Stromal cell of bone marrow (primary cell): ENCODE data around the gene PPM1B.
"Not testable (repeated sequence)": the region's sequence is repeated elsewhere in the genome, so short reads cannot be mapped to it uniquely, and the experiment has no call there.

ENCODE experiments used
- DNase-seq: peaks from one replicate; pipeline ENCODE4 v3.0.0-alpha.2; 2012; ENCODE audit warnings: low read depth

PPM1B gene

DNA sequence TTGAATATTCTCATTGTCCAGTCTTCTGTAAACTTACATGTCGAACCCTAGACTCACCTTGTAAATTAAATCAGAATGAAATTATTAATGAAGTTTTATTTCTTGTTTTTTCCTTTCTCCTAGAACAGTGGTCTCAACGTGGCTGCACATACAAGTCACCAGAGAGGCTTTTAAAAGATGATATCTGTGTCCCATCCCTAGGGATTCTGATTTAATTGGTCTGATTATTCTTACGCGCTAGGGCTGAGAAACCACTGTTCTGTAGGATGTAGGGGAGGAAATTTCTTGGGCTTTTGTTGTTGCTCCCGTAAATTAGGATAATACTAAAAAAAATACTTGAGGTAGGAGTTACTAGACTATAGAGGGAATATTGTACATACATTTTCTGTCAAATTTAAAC, 32.1 kb downstream of the PPM1B start:
- no peak for DNase-seq

DNA sequence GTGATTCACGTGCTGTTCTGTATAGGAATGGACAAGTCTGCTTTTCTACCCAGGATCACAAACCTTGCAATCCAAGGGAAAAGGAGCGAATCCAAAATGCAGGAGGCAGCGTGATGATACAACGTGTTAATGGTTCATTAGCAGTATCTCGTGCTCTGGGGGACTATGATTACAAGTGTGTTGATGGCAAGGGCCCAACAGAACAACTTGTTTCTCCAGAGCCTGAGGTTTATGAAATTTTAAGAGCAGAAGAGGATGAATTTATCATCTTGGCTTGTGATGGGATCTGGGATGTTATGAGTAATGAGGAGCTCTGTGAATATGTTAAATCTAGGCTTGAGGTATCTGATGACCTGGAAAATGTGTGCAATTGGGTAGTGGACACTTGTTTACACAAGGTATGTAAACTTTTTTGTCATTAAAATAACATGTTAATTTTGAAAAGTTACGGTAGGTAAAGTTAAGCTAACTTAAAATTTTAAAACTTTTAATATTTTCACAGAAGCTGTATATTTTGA, 33.0 kb downstream of the PPM1B start:
- no peak for DNase-seq

- no peak for DNase-seq
Measured at GRCh38 chr2:44203542-44203941, 34.9 kb downstream of the PPM1B start.

GRCh38 chr2:44205169-44205568, 36.5 kb downstream of the PPM1B start:
- peak; percentile 19 for DNase-seq

DNA sequence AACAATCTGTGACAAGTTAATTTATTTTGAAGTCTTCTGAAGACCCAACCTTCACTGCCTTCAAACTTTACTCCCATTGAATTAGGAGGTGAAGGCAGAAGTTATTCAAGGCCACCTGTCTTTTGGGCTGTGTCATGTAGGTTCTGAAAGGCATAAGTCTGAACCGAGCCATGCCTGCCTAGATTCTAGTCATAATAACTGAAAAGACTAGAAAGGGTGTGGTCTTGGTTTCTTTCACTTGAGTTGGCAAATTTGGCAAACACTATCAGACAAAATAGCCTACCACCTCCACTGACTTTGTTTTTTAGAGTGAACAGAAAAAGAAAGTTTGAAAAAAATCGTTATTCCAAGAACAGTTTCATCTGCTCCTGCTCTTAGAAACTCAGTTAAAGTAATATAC, 38.4 kb downstream of the PPM1B start:
- DNase-seq: no peak

DNA sequence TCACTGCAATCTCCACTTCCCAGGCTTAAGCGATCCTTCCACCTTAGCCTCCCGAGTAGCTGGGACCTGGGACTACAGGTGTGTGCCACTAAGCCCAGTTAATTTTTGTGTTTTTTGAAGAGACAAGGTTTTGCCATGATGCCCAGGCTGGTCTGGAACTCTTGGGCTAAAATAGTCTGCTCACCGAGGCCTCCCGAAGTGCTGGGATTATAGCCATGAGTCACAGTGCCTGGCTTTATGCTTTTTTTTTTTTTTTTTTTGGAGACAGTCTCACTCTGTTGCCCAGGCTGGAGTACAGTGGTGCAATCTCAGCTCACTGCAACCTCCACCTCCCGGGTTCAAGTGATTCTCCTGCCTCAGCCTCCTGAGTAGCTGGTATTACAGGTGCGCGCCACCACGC, 39.0 kb downstream of the PPM1B start:
- DNase-seq: not testable (repeated sequence)

- no peak for DNase-seq
Measured at GRCh38 chr2:44210362-44210761, 41.7 kb downstream of the PPM1B start.

- DNase-seq: no peak
Measured at GRCh38 chr2:44211183-44211582, 42.5 kb downstream of the PPM1B start.

DNA sequence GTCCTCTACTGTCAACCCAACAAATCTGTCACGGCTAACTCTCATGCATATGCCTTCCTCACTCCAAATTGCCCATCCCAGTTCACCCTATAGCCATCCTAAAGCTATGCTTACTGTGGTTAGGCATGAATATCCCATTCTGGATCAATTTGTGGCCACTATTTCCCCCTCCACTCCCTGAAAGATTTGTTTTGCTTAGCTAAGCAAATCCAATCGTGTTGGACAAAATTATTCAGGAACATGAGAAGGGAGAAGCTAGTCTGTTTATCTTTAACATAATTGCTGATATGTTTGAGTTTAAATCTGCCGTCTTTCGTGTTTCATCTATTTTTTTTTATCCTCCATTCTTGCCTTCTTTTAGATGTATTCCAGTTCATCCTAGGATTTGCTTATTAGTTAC, 43.6 kb downstream of the PPM1B start:
- DNase-seq: no peak

DNA sequence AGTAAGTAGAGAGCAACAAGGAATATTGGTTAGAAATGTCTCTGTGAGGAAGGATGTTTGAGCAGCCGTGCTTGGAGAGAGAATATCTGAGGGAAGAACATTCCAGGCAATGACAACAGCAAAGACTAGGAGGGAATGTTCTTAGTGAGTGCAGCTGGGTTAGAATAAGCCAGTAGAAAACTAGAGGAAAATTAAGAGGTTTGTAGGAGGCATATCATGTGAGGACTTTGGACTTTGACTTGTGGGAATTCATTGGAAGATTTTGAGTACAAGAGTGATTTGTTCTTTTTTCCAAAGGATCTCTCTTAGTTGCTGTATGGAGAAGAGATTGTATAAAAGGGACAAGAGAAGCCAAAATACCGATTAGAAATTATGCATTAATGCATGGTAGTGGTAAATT, 47.2 kb downstream of the PPM1B start:
- DNase-seq: no peak

GRCh38 chr2:44218771-44219170, 50.1 kb downstream of the PPM1B start:
- no peak for DNase-seq

DNA sequence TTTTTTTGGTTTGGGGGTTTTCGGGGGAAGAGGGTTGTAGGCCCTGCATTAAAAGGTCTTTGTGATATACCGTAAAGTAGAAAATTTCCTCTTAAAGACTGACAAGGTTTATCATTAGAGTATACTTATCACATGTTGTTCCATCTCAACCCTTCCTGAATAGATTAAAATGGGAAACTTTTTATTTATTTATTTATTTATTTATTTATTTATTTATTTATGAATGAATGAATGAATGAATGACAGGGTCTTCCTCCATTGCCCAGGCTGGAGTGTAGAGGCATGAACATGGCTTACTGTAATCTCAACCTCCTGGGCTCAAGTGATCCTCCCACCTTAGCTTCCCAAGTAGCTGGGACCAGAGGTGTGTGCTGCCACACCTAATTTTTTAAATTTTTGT, 58.1 kb downstream of the PPM1B start:
- DNase-seq: no peak

GRCh38 chr2:44230378-44230777, 61.7 kb downstream of the PPM1B start:
- no peak for DNase-seq

GRCh38 chr2:44233450-44234128, 64.9 kb downstream of the PPM1B start:
- DNase-seq: no peak

- DNase-seq: no peak
Measured at GRCh38 chr2:44237221-44237620, 68.5 kb downstream of the PPM1B start.

GRCh38 chr2:44242904-44243303, 74.2 kb downstream of the PPM1B start:
- DNase-seq: no peak

DNA sequence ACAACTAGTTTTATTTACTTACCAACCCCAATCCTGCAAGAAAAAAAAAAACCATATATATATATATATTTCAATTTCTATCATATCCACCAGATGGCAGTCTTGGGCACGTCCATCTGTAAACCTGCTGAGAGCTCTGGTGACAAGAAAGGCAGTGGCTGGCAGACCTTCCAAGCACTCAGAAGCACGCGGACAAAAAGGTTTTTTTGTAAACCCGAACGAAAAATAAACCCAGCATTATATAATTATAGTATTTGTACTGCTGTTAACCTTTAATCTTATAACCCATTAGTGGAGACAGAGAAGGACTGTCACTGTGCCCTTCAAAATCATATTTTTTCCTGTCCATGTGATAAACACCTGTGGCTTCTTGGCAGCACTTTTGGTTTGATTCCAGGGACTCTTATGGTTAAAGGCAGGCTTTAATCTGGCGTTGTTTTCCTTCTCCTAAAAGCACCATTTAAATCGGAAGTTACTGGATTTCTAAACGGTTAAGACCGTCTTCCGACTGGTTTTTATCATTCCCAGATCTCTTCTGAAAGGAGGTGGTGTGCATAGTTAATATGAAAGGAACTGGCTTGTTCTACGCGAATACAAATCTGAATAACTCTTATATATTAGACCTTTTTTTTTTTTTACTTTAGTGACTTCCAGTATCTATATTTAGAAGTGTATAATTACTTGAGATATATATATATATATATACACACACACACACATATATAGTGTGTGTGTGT, 75.6 kb downstream of the PPM1B start:
- peak; percentile 44 for DNase-seq

- no peak for DNase-seq
Measured at GRCh38 chr2:44245083-44245861, 76.6 kb downstream of the PPM1B start.

- no peak for DNase-seq
Measured at GRCh38 chr2:44246436-44246835, 77.8 kb downstream of the PPM1B start.

- no peak for DNase-seq
Measured at GRCh38 chr2:44246840-44247369, 78.2 kb downstream of the PPM1B start.

GRCh38 chr2:44247924-44248323, 79.2 kb downstream of the PPM1B start:
- no peak for DNase-seq

GRCh38 chr2:44249269-44249668, 80.6 kb downstream of the PPM1B start:
- not testable (repeated sequence) for DNase-seq

GRCh38 chr2:44250376-44250775, 81.7 kb downstream of the PPM1B start:
- DNase-seq: no peak
